Parathyroid adenoma (tissue), 2 donors: ENCODE results near the gene TMEM14A.
"Not testable (repeated sequence)": the region's sequence is repeated elsewhere in the genome, so short reads cannot be mapped to it uniquely, and the experiment has no call there.

ENCODE experiments used
- H2AFZ ChIP-seq: fragments of 300-600 bp; sonication (generic); one replicate; pipeline ENCODE4 v1.7.0; 2017; ENCODE audit warnings: antibody characterized with exemption, mild to moderate bottlenecking
- H3K27ac ChIP-seq: fragments of 300-600 bp; sonication (generic); one replicate; pipeline ENCODE4 v1.7.0; 2017
- H3K27me3 ChIP-seq: fragments of 300-600 bp; sonication (generic); one replicate; pipeline ENCODE4 v1.7.0; 2017; ENCODE audit warnings: low read length; ENCODE audit not compliant: control insufficient read depth, insufficient read depth
- H3K36me3 ChIP-seq: fragments of 300-600 bp; sonication (generic); one replicate; pipeline ENCODE4 v1.7.0; 2017; ENCODE audit warnings: low read length; ENCODE audit not compliant: control insufficient read depth, insufficient read depth
- H3K4me1 ChIP-seq: fragments of 300-600 bp; sonication (generic); one replicate; pipeline ENCODE4 v1.7.0; 2017; ENCODE audit warnings: control low read depth
- H3K4me2 ChIP-seq: fragments of 300-600 bp; sonication (generic); one replicate; pipeline ENCODE4 v1.7.0; 2017; ENCODE audit warnings: low read length
- H3K4me3 ChIP-seq: fragments of 300-600 bp; sonication (generic); one replicate; pipeline ENCODE4 v1.7.0; 2017; ENCODE audit warnings: low read depth, low read length
- H3K79me2 ChIP-seq: fragments of 300-600 bp; sonication (generic); one replicate; pipeline ENCODE4 v1.7.0; 2017; ENCODE audit warnings: control low read depth
- H3K9ac ChIP-seq: fragments of 300-600 bp; sonication (generic); one replicate; pipeline ENCODE4 v1.7.0; 2017; ENCODE audit warnings: mild to moderate bottlenecking
- H3K9me3 ChIP-seq: fragments of 300-600 bp; sonication (generic); one replicate; pipeline ENCODE4 v1.7.0; 2017; ENCODE audit warnings: low read length; ENCODE audit not compliant: control insufficient read depth
- TF ChIP-seq, protein P1 (sequence below): fragments of 300-600 bp; sonication (generic); IDR thresholded peaks from one replicate; pipeline ENCODE4 v1.7.0; 2017; ENCODE audit warnings: antibody characterized with exemption, mild to moderate bottlenecking
- donor health status: primary hyperparathyroidism.

The TMEM14A gene

DNA sequence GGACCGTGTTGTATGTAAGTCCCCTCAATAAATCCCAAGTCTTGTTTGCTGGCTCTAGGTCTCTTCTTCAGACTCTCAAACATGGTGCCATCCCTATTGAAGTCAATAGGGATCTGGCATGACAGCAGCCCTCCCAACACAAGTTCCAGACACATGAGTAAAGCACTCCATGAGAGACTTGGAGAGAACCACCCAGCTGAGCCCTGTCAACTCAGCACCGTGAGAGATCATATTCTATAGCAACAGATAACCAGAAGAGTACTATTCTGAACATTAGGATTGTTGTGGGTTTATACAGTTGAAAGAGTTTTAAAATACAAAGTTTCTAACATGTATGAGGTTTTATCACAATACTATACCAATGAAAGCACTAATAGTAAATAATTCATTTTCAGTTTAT is 23.5 kb downstream of the TMEM14A start:
- Histone ChIP-seq H3K36me3 (no peaks in the 10 kb centered on the region), H3K9me3 (no peaks in the 10 kb centered on the region), H3K27me3 (no peaks in the 10 kb centered on the region), H2AFZ (no peak overlapping the region), H3K4me2 (no peak overlapping the region), H3K27ac (no peak overlapping the region), H3K9ac (no peak overlapping the region), H3K4me1 (no peaks in the 10 kb centered on the region), H3K79me2 (no peaks in the 10 kb centered on the region), H3K4me3 (no peak overlapping the region)
- TF ChIP-seq, protein P1, sequence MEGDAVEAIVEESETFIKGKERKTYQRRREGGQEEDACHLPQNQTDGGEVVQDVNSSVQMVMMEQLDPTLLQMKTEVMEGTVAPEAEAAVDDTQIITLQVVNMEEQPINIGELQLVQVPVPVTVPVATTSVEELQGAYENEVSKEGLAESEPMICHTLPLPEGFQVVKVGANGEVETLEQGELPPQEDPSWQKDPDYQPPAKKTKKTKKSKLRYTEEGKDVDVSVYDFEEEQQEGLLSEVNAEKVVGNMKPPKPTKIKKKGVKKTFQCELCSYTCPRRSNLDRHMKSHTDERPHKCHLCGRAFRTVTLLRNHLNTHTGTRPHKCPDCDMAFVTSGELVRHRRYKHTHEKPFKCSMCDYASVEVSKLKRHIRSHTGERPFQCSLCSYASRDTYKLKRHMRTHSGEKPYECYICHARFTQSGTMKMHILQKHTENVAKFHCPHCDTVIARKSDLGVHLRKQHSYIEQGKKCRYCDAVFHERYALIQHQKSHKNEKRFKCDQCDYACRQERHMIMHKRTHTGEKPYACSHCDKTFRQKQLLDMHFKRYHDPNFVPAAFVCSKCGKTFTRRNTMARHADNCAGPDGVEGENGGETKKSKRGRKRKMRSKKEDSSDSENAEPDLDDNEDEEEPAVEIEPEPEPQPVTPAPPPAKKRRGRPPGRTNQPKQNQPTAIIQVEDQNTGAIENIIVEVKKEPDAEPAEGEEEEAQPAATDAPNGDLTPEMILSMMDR: no peak

DNA sequence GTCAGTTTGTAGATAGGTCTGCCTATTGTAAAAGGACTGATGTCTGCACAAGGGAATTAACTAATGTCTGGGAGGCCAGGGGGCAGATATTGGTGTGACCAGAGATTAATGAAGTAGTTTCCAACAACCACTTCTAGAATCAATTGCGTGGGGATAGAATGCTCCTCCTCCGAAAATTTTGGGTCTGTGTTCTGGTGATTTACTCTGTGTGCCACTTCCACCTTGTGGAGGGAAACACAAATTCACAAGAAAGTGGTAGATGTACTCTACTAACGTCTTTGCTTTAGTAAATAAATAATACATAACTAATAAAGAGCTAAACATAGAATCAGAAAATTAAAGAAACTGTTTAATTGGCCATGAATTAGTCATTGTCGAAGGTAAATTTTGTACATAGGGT is 25.5 kb downstream of the TMEM14A start:
- no peak overlapping the region for H2AFZ ChIP-seq
- no peaks in the 10 kb centered on the region for H3K27me3 ChIP-seq
- H3K9ac ChIP-seq: no peak overlapping the region
- no peaks in the 10 kb centered on the region for H3K79me2 ChIP-seq
- no peak overlapping the region for H3K4me2 ChIP-seq
- no peak overlapping the region for H3K27ac ChIP-seq
- no peaks in the 10 kb centered on the region for H3K4me1 ChIP-seq
- no peaks in the 10 kb centered on the region for H3K9me3 ChIP-seq
- H3K36me3 ChIP-seq: no peaks in the 10 kb centered on the region
- TF ChIP-seq, protein P1: no peak
- no peak overlapping the region for H3K4me3 ChIP-seq

DNA sequence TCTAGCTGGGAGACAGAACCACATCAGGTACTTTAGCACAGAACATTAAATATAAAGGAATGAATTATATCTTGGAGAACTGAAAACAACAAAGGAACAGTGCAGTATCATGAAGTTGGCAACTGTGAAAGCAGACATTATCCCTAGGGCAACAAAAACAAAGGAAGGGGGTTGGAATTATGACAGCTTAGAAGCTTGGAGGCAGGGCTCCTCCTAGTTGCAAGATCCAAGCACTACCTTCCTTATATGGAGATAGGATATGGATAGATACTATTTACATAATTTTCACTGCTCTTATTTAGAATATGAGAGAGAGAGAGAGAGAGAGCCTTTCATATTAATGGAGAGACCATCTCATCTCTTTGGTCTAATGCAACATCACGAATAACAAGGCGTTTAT is 27.0 kb downstream of the TMEM14A start:
- Histone ChIP-seq H3K9ac (no peak overlapping the region), H3K79me2 (no peaks in the 10 kb centered on the region), H3K27ac (no peak overlapping the region), H3K27me3 (no peaks in the 10 kb centered on the region), H3K4me3 (no peak overlapping the region), H2AFZ (no peak overlapping the region), H3K4me2 (no peak overlapping the region), H3K36me3 (no peaks in the 10 kb centered on the region), H3K9me3 (no peaks in the 10 kb centered on the region), H3K4me1 (no peaks in the 10 kb centered on the region)
- TF ChIP-seq, protein P1: no peak

DNA sequence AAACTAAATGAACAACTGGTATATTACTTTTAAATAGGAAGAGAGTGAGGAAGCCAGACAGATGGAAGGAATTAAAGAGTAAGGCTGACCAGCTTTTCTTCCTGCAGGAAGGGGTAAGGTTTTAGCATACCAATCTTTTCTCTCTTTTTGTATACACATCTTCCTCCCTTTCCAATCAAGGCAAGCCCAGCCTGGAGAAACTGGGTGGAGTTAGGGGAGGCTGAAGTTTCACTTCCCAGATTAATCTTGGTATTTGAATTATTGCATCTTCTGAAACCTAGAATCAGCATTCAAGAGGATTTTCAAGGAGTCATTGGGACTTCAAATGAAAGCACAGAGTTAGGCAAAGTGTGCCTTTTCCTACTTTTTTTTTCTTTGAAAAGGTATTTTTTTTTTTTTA is 33.1 kb downstream of the TMEM14A start:
- no peak overlapping the region for H2AFZ ChIP-seq
- H3K36me3 ChIP-seq: no peaks in the 10 kb centered on the region
- H3K4me3 ChIP-seq: no peak overlapping the region
- no peaks in the 10 kb centered on the region for H3K79me2 ChIP-seq
- no peak overlapping the region for H3K9ac ChIP-seq
- H3K4me1 ChIP-seq: no peaks in the 10 kb centered on the region
- H3K27me3 ChIP-seq: no peaks in the 10 kb centered on the region
- no peaks in the 10 kb centered on the region for H3K9me3 ChIP-seq
- TF ChIP-seq, protein P1: no peak
- H3K4me2 ChIP-seq: no peak overlapping the region
- no peak overlapping the region for H3K27ac ChIP-seq

DNA sequence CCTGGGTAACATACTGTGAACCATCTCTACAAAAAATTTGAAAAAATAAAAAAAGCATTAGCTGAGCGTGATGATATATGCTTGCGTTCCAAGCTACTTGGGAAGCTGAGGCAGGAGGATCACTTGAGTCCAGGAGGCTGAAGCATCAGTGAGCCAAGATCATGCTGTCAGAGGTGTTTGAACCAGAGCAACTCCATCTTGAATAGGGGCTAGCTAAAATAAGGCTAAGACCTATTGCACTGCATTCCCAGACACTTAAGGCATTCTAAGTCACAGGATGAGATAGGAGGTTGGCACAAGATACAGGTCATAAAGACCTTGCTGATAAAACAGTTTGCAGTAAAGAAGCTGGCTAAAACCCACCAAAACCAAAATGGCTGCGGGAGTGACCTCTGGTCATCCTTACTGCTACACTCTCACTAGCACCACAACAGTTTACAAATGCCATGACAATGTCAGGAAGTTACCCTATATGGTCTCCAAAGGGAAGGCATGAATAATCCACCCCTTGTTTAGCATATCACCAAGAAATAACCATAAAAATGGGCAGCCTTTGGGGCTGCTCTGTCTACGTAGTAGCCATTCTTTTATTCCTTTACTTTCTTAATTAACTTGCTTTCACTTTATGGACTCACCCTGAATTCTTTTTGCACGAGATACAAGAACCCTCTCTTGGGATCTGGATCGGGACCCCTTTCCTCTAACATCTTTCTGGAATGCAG is 34.0 kb downstream of the TMEM14A start:
- H3K9me3 ChIP-seq, H3K36me3 ChIP-seq, H3K4me1 ChIP-seq, H3K4me3 ChIP-seq, H3K4me2 ChIP-seq, H3K27me3 ChIP-seq, H3K9ac ChIP-seq, H3K27ac ChIP-seq, H3K79me2 ChIP-seq, H2AFZ ChIP-seq: not testable (repeated sequence)
